Muscle of back (tissue), 11 donors: Measurements from ENCODE around the gene UGT1A9. TPM values are rescaled to one million over a fixed set of nuclear protein-coding genes. Genes with fewer than 3 reads are reported as not detected.

Source experiments
- DNase-seq, 3 donors: peaks; one replicate each; pipeline versions ENCODE4 v3.0.0 to v3.0.0-alpha.2; 2013
- polyA plus RNA-seq, 10 donors: library from polyadenylated mRNA; unstranded; fragments of 120-200 nt; gene quantifications; one replicate each; pipeline ENCODE4 v1.2.1, GENCODE V29; 2013; ENCODE audit not compliant: insufficient read length in 10 of 10

Gene UGT1A9
- polyA plus RNA-seq, 10 donors = not detected

- no peak for DNase-seq
These were observed 145.7 kb downstream of the UGT1A9 start for GRCh38 chr2:233817361-233817911.

GRCh38 chr2:233817995-233818638 is 146.4 kb downstream of the UGT1A9 start:
- DNase-seq = no peak

- DNase-seq = no peak
These were observed 147.2 kb downstream of the UGT1A9 start for GRCh38 chr2:233818639-233819621.

GRCh38 chr2:233819884-233820773 is 148.4 kb downstream of the UGT1A9 start:
- no peak for DNase-seq

- DNase-seq = no peak
These were observed 149.0 kb downstream of the UGT1A9 start for GRCh38 chr2:233820774-233821105.

GRCh38 chr2:233821196-233821595 is 149.5 kb downstream of the UGT1A9 start:
- DNase-seq = no peak

- DNase-seq = no peak
These were observed 150.0 kb downstream of the UGT1A9 start for GRCh38 chr2:233821709-233822100.

- DNase-seq = no peak
These were observed 150.5 kb downstream of the UGT1A9 start for GRCh38 chr2:233822101-233822771.

Other genes with a start within 250 kb of the UGT1A9 start
- 10 to 100 TPM; 17.3 to 39.0 (median 22.3) TPM for gene USP40, start 105.1 kb upstream of the UGT1A9 start, polyA plus RNA-seq
- gene UGT1A8, start 54.3 kb upstream of the UGT1A9 start, polyA plus RNA-seq = not detected
- gene UGT1A10, start 35.5 kb upstream of the UGT1A9 start, polyA plus RNA-seq = not detected
- not detected for gene UGT1A7, start 10.0 kb downstream of the UGT1A9 start, polyA plus RNA-seq
- gene UGT1A6, start 21.0 kb downstream of the UGT1A9 start, polyA plus RNA-seq = under 1 TPM in 1 of 10 donors, not detected in 9; 0.26 TPM
- not detected for gene UGT1A5, start 41.0 kb downstream of the UGT1A9 start, polyA plus RNA-seq
- not detected for gene UGT1A4, start 46.8 kb downstream of the UGT1A9 start, polyA plus RNA-seq
- not detected for gene UGT1A3, start 57.1 kb downstream of the UGT1A9 start, polyA plus RNA-seq
- gene UGT1A1, start 88.4 kb downstream of the UGT1A9 start, polyA plus RNA-seq = under 1 TPM in 5 of 10 donors, not detected in 5; 0.04 to 0.12 (median 0.05) TPM
- under 1 TPM in 1 of 10 donors, not detected in 9; 0.18 TPM for gene MROH2A, start 106.4 kb downstream of the UGT1A9 start, polyA plus RNA-seq
- 10 to 100 TPM in 6 of 10 donors, 1 to 10 TPM in 4; 9.2 to 16.1 (median 10.5) TPM for gene HJURP, start 182.6 kb downstream of the UGT1A9 start, polyA plus RNA-seq
- under 1 TPM in 3 of 10 donors, not detected in 7; 0.13 to 0.26 (median 0.21) TPM for gene TRPM8, start 245.5 kb downstream of the UGT1A9 start, polyA plus RNA-seq